CD4-positive, alpha-beta T cell treated with Interleukin-6 at 100 ng/mL for 8 hours (primary cell): ENCODE results near the gene RNF227.
"Not testable (repeated sequence)": the region's sequence is repeated elsewhere in the genome, so short reads cannot be mapped to it uniquely, and the experiment has no call there.

Experiments used
- DNase-seq: peaks from one replicate; pipeline ENCODE4 v3.0.0-alpha.2; 2020; ENCODE audit warnings: mixed read lengths, low spot score

The RNF227 gene

GRCh38 chr17:7864384-7864783, 51.7 kb downstream of the RNF227 start:
- DNase-seq: not testable (repeated sequence)
